Measurements from ENCODE around the gene BRF1.

- TF ChIP-seq CTCF (IDR thresholded peaks at IDR 0.05; ENCODE audit: insufficient read depth, low read length, poor library complexity, severe bottlenecking), result no peak
- no peak for TF ChIP-seq EZH2phosphoT487 (conservative IDR thresholded peaks at IDR 0.05; ENCODE audit: low read length)
Observed at GRCh38 chr14:105335735-105336476, 35.1 kb upstream of the BRF1 start.

Measured in SU-DHL-6 (cell line).